GM23248 (cell line): ENCODE results near the gene TNRC6B.

Experiments used
- EZH2 ChIP-seq: fragments of 200-600 bp; sonication (generic); IDR thresholded peaks from 2 replicates; pipeline ENCODE4 v1.6.1; 2018; ENCODE audit warnings: antibody characterized with exemption, mild to moderate bottlenecking; ENCODE audit not compliant: insufficient read depth, poor library complexity, severe bottlenecking
- EZH2phosphoT487 ChIP-seq: fragments of 200-600 bp; sonication (generic); IDR thresholded peaks from 2 replicates; pipeline ENCODE4 v1.6.1; 2018; ENCODE audit warnings: antibody characterized with exemption, moderate library complexity, mild to moderate bottlenecking, low read depth; ENCODE audit not compliant: insufficient read depth

- TF ChIP-seq EZH2 (no peak), EZH2phosphoT487 (no peak)
Observed at GRCh38 chr22:40322818-40323447, 145.2 kb downstream of the TNRC6B start.
